Measurements from ENCODE around the gene CACHD1. TPM values are rescaled to one million over a fixed set of nuclear protein-coding genes. Genes with fewer than 3 reads are reported as not detected.

The CACHD1 gene
- total RNA-seq, 2 experiments from 2014 or later: 0.06 to 0.07 TPM

DNA sequence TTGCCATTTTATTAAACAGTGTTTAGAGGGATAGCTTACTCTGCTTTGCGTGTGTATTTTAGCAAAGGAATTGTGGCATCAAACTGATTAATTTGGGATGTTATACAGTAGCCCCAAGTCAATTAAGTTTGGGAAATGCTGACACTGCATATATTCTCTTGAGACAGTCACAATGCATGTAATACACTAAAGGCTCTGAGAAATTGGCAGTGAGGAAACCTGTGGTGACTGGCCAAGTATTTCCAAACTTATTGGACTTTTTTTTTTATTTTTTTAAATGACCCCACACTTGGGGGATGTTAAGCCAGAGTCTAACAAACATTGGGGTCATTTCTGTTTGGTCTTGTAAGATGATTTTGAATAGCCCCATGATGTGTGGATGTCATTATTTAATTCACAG lies 207.6 kb downstream of the CACHD1 start:
- Mint-ChIP-seq H3K27me3 (peaks cover 12% of the 10 kb centered on the region), H3K36me3 (no peaks in the 10 kb centered on the region), H3K4me3 (no peak overlapping the region), H3K9me3 (ENCODE audit: low read depth) (no peaks in the 10 kb centered on the region), H3K27ac (no peak overlapping the region), H3K4me1 (no peaks in the 10 kb centered on the region)
- ATAC-seq (no peak), DNase-seq (no peak)
- CTCF ChIA-PET: interaction anchor here (0.8 to 1.1 kb wide), 2 partner anchors 146 to 409 kb away, joined by 3 read pairs; no protein-coding TSS in a partner anchor

DNA sequence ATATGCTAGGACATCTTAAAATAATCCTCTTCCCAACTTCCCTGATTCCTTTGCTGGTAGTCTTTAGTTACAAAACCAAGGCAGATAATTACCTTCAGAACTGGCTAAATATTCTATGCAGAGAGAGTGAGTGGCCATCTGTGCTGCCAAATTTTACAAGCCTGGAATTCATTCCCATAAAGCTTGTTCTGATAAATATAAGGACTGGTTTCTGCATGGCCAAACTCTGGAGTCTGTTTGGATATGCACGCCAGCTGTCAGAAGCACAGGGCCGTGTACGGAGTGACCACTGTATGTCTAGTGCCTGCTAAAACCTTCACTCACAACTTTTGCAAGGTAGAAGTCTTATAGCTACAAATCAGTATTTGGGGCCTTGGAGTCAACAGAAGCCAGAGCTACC lies 208.4 kb downstream of the CACHD1 start:
- Mint-ChIP-seq H3K4me3 (no peak overlapping the region), H3K9me3 (ENCODE audit: low read depth) (no peaks in the 10 kb centered on the region), H3K27me3 (peaks cover 14% of the 10 kb centered on the region), H3K4me1 (no peaks in the 10 kb centered on the region), H3K27ac (no peak overlapping the region), H3K36me3 (no peaks in the 10 kb centered on the region)
- CTCF ChIA-PET: interaction anchor here (1.1 to 1.4 kb wide), 2 partner anchors 145 to 410 kb away, joined by 3 read pairs; no protein-coding TSS in a partner anchor
- DNase-seq (no peak), ATAC-seq (no peak)

- peaks cover 13% of the 10 kb centered on the region for H3K27me3 Mint-ChIP-seq
- H3K4me1 Mint-ChIP-seq: no peaks in the 10 kb centered on the region
- H3K9me3 Mint-ChIP-seq (ENCODE audit: low read depth): no peaks in the 10 kb centered on the region
- DNase-seq (no peak), ATAC-seq (no peak)
- H3K4me3 Mint-ChIP-seq: no peak overlapping the region
- H3K36me3 Mint-ChIP-seq: no peaks in the 10 kb centered on the region
- CTCF ChIA-PET: interaction anchor here (0.9 to 1.4 kb wide), 3 partner anchors 10 to 410 kb away, joined by 3 read pairs; no protein-coding TSS in a partner anchor
- H3K27ac Mint-ChIP-seq: no peak overlapping the region
Observed at GRCh38 chr1:64679177-64679576, 209.2 kb downstream of the CACHD1 start.

GRCh38 chr1:64680599-64680998 lies 210.7 kb downstream of the CACHD1 start:
- no peak for ATAC-seq
- Mint-ChIP-seq H3K4me1 (no peaks in the 10 kb centered on the region), H3K27ac (no peak overlapping the region), H3K4me3 (no peak overlapping the region), H3K9me3 (ENCODE audit: low read depth) (no peaks in the 10 kb centered on the region), H3K36me3 (no peaks in the 10 kb centered on the region), H3K27me3 (peaks cover 9% of the 10 kb centered on the region)
- DNase-seq: no peak
- CTCF ChIA-PET: no interaction called here

GRCh38 chr1:64681043-64681442 lies 211.1 kb downstream of the CACHD1 start:
- Mint-ChIP-seq H3K27ac (no peak overlapping the region), H3K27me3 (peaks cover 8% of the 10 kb centered on the region), H3K4me3 (no peak overlapping the region), H3K9me3 (ENCODE audit: low read depth) (no peaks in the 10 kb centered on the region), H3K36me3 (no peaks in the 10 kb centered on the region), H3K4me1 (no peaks in the 10 kb centered on the region)
- DNase-seq (no peak), ATAC-seq (no peak)
- CTCF ChIA-PET: no interaction called here

DNA sequence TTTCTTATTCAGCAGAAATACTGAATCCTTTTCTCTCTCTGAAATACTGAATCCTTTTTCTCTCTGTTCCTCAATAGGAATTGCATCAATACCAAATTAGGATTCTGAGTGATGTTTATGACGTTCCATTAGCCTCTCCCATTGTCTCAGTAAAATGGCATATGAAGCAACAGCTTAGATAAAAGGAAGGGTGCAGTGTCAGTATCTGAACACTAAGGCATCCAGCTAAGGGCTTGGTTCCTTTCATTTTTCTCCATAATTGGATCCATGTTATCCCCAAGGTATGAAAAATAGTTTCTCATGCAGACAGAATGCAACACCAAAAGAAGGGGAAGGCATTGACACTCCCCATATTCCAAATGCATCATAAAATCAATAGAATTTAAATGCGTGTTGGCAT lies 213.5 kb downstream of the CACHD1 start:
- ATAC-seq: no peak
- Mint-ChIP-seq H3K4me1 (no peaks in the 10 kb centered on the region), H3K9me3 (ENCODE audit: low read depth) (no peaks in the 10 kb centered on the region), H3K4me3 (no peak overlapping the region), H3K36me3 (no peaks in the 10 kb centered on the region), H3K27me3 (peaks cover 8% of the 10 kb centered on the region), H3K27ac (no peak overlapping the region)
- CTCF ChIA-PET: interaction anchor here (0.7 to 1.7 kb wide), 3 partner anchors 8 to 1004 kb away, joined by 3 to 9 read pairs (median 5); no protein-coding TSS in a partner anchor
- no peak for DNase-seq

DNA sequence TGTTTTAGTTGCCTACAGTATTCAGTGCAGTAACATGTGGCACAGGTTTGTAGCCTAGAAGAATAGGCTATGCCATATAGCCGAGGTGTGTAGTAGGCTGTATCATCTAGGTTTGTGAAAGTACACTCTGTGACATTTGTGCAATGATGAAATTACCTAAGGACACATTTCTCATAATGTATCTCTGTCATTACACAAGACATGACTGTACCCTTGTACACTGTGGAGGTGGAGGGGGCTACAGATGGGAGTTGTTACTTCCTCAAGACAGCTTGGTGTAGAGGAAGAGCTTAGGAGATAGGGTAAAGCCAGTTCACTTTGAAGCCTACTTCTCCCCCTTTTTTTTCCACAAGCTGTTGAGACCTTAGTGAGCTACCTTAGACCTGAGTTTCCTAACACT lies 215.3 kb downstream of the CACHD1 start:
- Mint-ChIP-seq H3K36me3 (no peaks in the 10 kb centered on the region), H3K27me3 (peaks cover 8% of the 10 kb centered on the region), H3K27ac (no peak overlapping the region), H3K4me3 (no peak overlapping the region), H3K9me3 (ENCODE audit: low read depth) (no peaks in the 10 kb centered on the region), H3K4me1 (no peaks in the 10 kb centered on the region)
- no peak for DNase-seq
- CTCF ChIA-PET: interaction anchor here (0.7 to 1.7 kb wide), 5 partner anchors 10 to 579 kb away, joined by 3 to 9 read pairs (median 3); no protein-coding TSS in a partner anchor
- ATAC-seq: no peak

- ATAC-seq (no peak), DNase-seq (no peak)
- H3K36me3 Mint-ChIP-seq: no peaks in the 10 kb centered on the region
- no peak overlapping the region for H3K27ac Mint-ChIP-seq
- H3K4me3 Mint-ChIP-seq: no peak overlapping the region
- H3K27me3 Mint-ChIP-seq: peaks cover 8% of the 10 kb centered on the region
- H3K4me1 Mint-ChIP-seq: no peaks in the 10 kb centered on the region
- H3K9me3 Mint-ChIP-seq (ENCODE audit: low read depth): no peaks in the 10 kb centered on the region
- CTCF ChIA-PET: interaction anchor here (0.7 to 1.3 kb wide), 4 partner anchors 18 to 578 kb away, joined by 3 to 9 read pairs (median 3); no protein-coding TSS in a partner anchor
Observed at GRCh38 chr1:64685765-64686341, 215.9 kb downstream of the CACHD1 start.

GRCh38 chr1:64686828-64687724 lies 217.1 kb downstream of the CACHD1 start:
- Mint-ChIP-seq H3K27me3 (peaks cover 8% of the 10 kb centered on the region), H3K9me3 (ENCODE audit: low read depth) (no peaks in the 10 kb centered on the region), H3K36me3 (no peaks in the 10 kb centered on the region), H3K4me1 (peaks cover 8% of the 10 kb centered on the region), H3K27ac (no peak overlapping the region), H3K4me3 (no peak overlapping the region)
- CTCF ChIA-PET: interaction anchor here (1.7 kb wide), 1 partner anchor 138 kb away, joined by 5 read pairs; no protein-coding TSS in a partner anchor
- peak; percentile 76 for ATAC-seq
- DNase-seq: peak; percentile 44

DNA sequence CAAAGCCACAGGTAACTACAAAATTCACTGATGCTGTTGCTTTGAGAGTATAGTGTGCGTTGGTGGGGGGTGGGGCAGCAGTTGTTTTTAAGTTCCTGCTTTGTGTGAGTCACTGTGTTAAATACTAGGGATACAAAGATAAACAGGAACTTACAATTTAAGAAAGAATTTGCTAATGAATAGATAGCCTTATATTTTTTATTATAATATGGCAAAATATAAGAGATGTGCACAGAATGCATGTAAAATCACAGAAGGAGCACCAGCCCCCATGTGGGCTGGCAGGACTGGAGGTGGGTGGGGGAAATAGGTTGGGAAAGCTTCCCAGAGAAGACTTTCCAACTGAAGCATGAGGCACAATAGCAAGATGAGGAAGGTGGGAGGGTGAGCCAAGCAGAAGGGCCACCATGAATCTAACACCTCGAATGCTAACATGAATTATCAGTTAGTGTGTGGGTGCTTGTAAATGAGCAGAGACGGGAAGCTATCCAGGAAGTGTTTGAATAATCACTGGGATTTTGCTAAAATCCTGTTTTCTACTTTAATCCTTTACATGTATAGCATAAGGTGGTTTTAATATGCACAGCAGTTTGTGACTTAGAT lies 217.9 kb downstream of the CACHD1 start:
- H3K4me3 Mint-ChIP-seq: no peak overlapping the region

GRCh38 chr1:64691626-64692025 lies 221.7 kb downstream of the CACHD1 start:
- no peak for DNase-seq
- Mint-ChIP-seq H3K9me3 (ENCODE audit: low read depth) (no peaks in the 10 kb centered on the region), H3K27ac (peak overlapping the region; percentile 33), H3K4me3 (no peak overlapping the region), H3K4me1 (peaks cover 11% of the 10 kb centered on the region), H3K36me3 (no peaks in the 10 kb centered on the region), H3K27me3 (peaks cover 5% of the 10 kb centered on the region)
- ATAC-seq: peak; percentile 36
- CTCF ChIA-PET: interaction anchor here (1.4 to 1.5 kb wide), 2 partner anchors 16 to 48 kb away, joined by 4 read pairs; no protein-coding TSS in a partner anchor

More for the DNA sequence above, 217.9 kb downstream of the CACHD1 start:
- CTCF ChIA-PET: interaction anchor here (1.4 to 1.7 kb wide), 2 partner anchors 11 to 137 kb away, joined by 3 to 5 read pairs; no protein-coding TSS in a partner anchor
- Mint-ChIP-seq H3K36me3 (no peaks in the 10 kb centered on the region), H3K9me3 (ENCODE audit: low read depth) (no peaks in the 10 kb centered on the region), H3K27me3 (peaks cover 8% of the 10 kb centered on the region), H3K4me1 (peaks cover 10% of the 10 kb centered on the region), H3K27ac (no peak overlapping the region)
- no peak for DNase-seq
- no peak for ATAC-seq

DNA sequence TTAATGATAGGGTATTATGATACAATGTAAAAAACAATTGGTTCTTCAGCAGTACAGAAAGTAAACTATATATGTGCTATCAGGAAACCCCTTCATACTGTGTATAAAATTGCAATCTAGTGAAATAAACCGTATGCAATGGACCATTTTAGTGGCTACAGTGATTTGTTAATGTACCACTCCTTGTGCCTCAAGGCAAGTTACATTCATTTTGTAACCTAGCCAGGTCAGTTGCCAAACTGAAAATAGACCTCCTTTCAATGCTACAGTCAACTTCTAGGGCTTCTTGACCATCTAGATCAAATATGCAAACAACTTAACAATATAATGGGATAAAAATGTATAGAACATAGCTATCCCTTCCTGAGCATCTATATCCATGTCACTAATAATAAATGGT lies 223.0 kb downstream of the CACHD1 start:
- no peaks in the 10 kb centered on the region for H3K36me3 Mint-ChIP-seq
- CTCF ChIA-PET: interaction anchor here (1.4 to 1.6 kb wide), 3 partner anchors 17 to 47 kb away, joined by 3 to 4 read pairs (median 4); no protein-coding TSS in a partner anchor
- peaks cover 13% of the 10 kb centered on the region for H3K4me1 Mint-ChIP-seq
- no peak overlapping the region for H3K27ac Mint-ChIP-seq
- no peak for DNase-seq
- H3K27me3 Mint-ChIP-seq: peaks cover 5% of the 10 kb centered on the region
- no peak overlapping the region for H3K4me3 Mint-ChIP-seq
- no peak for ATAC-seq
- no peaks in the 10 kb centered on the region for H3K9me3 Mint-ChIP-seq (ENCODE audit: low read depth)

DNA sequence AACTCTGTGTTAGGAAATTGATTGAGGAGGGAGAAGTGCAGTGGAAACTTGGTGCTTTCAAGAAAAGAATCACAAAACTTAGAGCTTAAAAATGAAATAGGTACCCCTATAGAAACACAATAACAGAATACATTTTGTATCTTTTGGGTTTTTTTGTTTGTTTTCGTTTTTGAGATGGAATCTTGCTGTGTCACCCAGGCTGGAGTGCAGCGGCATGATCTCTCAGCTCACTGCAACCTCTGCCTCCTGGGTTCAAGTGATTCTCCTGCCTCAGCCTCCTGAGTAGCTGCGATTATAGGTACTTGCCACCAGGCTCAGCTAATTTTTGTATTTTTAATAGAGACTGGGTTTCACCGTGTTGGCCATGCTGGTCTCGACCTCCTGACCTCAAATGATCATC lies 223.5 kb downstream of the CACHD1 start:
- no peaks in the 10 kb centered on the region for H3K36me3 Mint-ChIP-seq
- no peak for DNase-seq
- no peak overlapping the region for H3K4me3 Mint-ChIP-seq
- H3K27me3 Mint-ChIP-seq: peaks cover 5% of the 10 kb centered on the region
- peaks cover 13% of the 10 kb centered on the region for H3K4me1 Mint-ChIP-seq
- H3K9me3 Mint-ChIP-seq (ENCODE audit: low read depth): no peaks in the 10 kb centered on the region
- no peak overlapping the region for H3K27ac Mint-ChIP-seq
- ATAC-seq: no peak
- CTCF ChIA-PET: interaction anchor here (1.6 kb wide), 1 partner anchor 31 kb away, joined by 3 read pairs; no protein-coding TSS in a partner anchor

All from activated CD8-positive, alpha-beta memory T cell treated with anti-CD3 and anti-CD28 coated beads, Interleukin-2, amount 10 ng/mL, durations not matched to agents 7 days and 5 days (primary cell).